ENCODE data around the gene ATP10B.
"Not testable (repeated sequence)": the region's sequence is repeated elsewhere in the genome, so short reads cannot be mapped to it uniquely, and the experiment has no call there.

Gene ATP10B

DNA sequence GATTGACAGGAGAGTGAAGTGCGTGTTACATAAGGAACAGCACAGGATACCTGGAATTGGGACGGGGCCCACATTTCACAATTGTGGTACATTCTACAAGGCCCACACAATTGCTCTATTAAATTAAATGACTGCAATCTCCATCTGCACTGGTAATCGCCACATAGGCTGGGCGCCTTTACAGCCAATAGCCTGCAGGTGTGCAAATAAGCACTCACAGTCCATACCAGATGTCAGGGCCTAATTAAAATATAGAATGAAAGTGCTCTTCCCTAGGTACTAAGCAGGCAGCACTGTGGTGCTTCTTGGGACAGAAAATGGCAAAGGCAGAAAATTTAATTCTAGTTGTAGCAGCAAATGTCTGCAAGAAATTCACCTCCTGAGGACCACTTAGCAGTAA is 82.7 kb downstream of the ATP10B start:
- in situ Hi-C loops (cut with HindIII; ENCODE audit: low sequenced_read_pairs), result loop anchor here (10.0 kb wide), 1 partner anchor 94 kb away; no protein-coding TSS in a partner anchor

DNA sequence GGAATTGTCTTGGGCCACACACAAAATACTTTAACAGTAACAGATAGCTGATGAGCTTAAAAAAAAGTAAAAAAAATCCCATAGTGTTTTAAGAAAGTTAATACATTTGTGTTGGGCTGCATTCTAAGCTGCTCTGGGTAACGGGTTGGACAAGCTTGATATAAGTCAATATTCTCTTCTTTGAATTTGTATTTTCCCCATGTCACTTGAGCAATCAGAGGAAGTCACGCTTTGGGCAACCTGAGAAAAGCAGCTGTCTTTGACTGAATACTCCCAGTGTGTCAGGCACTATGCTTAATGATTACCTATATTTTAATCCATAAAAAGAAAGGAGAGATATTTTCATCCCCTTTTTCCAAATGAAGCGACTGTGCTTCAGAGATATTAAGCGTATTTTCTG is 84.9 kb downstream of the ATP10B start:
- in situ Hi-C loops (cut with HindIII; ENCODE audit: low sequenced_read_pairs), result loop anchor here (10.0 kb wide), 1 partner anchor 92 kb away; no protein-coding TSS in a partner anchor

DNA sequence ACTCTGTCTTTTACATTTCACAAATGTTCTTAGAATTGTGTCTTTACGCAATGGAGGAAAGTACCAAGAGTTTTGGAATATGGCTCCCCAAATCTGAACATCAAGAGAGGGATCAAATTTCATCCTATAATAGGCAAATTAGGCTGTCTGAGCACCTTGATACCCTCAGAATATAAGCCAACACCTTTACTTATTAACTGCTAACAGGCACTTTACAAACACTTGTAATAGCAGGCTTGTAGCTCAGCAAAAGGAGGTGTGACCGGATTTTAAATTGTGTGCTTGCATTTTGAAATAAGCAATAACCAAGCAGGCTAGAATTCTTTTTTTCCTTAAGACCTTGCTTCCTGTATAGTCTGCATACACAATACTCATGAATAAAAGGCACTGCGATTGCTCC is 92.0 kb downstream of the ATP10B start:
- in situ Hi-C loops (cut with HindIII; ENCODE audit: low sequenced_read_pairs), result loop anchor here (10.0 kb wide), 1 partner anchor 85 kb away; no protein-coding TSS in a partner anchor

DNA sequence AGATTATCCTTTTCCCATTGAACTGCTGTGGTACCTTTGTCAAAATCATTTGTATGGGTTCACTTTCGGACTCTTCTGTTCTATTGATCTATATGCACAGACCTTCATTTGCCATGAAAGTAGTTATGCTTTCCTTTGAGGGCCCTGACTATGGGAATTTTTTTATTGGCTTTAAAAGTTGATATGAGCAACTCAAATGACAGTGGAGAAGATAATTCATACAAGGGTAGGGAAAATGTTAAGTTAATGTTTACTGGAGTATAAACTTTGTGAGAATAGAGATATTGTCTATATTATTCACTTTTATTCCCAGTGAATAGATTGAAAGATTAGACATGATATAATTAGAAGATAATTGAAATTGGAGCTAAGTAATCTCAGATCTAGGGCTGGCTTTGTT is 94.8 kb downstream of the ATP10B start:
- in situ Hi-C loops (cut with HindIII; ENCODE audit: low sequenced_read_pairs), result no loop called here

DNA sequence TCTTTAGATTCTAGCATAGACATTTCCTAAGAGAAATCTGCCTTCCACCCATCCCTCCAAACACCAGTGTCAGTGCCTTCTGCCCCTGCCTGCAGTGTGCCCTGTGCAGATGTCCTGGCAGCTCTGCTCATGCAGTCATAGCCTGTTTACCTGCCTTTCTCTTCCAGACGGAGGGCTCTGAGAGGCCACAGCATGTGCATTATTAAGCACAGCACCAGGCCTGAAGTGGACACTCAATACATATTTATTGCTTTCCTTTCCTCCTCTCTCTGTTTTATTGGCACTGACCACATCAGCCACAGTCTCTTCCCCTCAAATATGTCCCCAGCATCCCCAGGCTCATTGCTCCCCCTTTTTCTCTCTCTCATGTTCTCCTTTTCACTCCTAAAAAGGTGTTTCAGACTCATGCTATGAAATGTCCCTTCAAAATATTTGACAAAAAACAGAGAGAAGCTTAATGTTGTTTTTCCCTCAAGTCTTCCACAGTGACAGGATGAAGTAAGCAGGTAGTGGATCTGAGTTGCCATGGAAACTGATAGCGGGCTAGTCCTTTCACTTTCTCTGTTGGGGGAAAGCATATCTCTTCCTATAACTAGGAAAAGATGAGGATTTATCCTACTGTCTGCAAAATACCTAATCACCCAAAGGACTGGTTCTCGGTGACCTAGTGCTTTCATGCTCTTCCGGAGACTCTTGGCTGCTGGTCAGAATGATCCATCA is 100.9 kb downstream of the ATP10B start:
- in situ Hi-C loops (cut with HindIII; ENCODE audit: low sequenced_read_pairs), result no loop called here

DNA sequence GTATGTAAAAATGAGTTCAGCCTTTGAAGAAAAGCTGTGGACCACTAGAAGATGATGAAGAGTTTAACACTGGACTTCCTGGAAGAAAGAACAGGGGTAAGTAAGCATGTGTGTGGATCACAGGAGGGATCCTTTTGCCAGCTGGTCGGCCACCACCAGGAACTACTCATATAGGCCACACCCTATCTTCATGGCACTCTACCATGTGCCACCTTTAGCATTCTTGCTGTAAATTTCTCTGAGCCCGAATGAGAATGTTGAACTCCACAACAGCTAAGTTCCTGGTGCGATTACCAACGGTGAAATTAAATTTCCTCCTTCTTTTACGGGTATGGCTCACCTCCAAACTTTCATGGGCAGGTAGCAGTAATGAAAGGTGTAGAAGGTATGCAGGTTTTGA is 102.3 kb downstream of the ATP10B start:
- in situ Hi-C loops (cut with HindIII; ENCODE audit: low sequenced_read_pairs), result no loop called here

DNA sequence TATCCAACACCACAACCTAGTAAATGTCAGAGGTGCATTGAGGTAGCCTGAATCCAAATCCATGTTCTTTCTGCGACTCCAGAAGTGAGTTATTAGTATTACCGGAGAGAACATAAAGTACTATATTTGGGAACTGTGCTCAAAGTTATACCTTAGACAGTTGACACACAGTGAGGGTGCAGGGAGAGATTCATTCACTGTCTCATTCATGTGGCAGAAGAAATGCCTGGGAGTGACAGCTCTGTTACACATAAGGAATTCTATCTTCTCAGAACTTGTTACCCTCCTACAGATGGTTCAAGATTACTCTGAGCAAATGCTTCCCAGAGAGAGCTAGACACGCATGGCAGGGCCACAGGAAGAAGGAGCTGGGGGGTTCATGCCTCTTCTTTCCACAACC is 103.0 kb downstream of the ATP10B start:
- in situ Hi-C loops (cut with HindIII; ENCODE audit: low sequenced_read_pairs), result no loop called here

DNA sequence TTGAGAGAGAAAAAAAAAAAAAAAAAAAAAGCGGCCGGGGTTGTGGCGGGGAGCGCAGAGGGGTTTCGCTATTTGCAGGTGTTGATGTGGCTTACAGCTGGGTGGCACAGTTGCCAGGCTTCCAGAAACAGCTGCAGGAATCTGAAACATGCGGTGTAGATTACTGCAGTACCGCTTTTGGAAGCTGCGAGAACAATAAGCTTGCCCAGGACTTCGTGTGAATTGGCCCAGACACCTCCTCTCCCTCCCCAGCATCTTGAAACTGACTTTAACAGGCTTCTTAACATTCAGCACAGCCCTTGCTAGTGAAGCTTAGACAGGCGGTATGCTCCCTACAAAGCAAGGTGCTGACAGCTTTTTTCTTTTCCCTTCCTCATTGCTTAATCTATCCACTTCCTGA is 104.0 kb downstream of the ATP10B start:
- in situ Hi-C loops (cut with HindIII; ENCODE audit: low sequenced_read_pairs), result no loop called here

DNA sequence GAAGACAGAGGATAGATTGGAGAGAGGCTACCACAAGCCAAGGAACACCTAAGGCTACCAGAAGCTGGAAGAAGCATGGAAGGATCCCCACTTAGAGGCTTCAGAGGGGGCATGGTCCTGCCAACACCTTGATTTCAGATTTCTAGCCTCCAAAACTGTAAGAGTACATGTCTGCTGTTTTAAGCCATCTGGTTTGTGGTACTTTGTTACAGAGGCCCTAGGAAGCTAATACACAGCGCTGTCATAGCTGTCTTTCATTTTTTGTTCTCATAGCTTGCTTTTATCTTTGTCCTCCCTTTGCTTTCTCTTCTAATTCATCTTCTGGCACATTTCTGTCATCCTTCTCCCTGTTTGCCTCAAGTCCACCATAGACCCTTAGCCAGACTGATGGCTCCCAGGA is 104.5 kb downstream of the ATP10B start:
- in situ Hi-C loops (cut with HindIII; ENCODE audit: low sequenced_read_pairs), result no loop called here

DNA sequence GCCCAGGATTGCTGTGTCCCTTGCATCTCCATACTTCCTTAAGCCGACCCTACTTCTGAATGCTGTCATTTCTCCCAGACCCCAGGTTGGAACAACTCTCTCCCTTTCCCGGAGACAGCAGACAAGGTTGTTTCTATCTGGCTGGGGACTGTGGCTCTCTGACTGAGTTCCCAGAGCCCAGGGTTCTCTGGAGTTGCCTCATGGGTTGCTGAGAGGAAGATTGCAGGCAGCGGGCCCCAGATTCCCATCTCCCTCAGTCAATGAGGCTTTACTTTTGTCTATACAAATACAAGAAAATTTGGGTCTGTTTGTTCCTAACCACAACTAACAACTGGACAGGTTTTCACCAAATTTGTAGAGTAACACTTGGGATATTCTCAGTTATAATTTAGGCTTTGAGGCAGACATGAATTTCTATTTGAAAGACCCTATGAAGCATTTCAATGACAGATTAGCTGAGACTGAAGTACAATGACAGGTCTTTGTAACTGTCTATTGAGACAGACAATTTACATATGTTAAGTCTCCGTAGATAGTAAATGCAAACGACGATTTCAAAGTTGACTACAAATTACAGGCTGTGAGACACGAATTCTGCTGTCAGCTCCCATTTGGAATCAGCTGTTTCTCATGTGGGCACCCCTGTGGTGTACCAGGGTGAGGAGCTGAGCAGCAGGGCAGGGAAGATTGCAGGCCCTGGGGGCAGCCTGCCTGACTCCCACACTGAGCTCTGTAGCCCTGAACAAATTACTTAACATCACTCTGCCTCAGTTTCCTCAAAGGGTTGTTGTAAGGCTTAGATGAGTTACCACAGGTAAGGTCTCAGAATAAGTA is 107.5 kb downstream of the ATP10B start:
- in situ Hi-C loops (cut with HindIII; ENCODE audit: low sequenced_read_pairs), result no loop called here

DNA sequence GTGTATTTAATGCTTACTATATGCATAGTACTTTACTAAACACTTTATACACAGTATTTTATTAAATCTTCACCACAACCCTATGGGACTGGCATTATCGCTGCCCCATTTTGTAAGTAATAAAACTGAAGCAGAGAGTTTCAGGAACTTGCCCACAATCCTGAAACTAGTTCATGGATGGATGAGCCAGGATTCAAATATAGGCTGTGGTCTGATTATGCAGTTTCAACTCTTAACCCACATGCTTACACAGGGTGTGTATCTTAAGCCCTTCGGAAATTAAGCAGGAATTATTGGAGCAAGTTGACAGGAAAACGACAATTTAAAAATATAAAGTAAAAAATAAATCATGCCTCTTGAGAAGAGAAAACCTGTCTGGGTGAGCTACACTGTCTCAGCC is 109.0 kb downstream of the ATP10B start:
- in situ Hi-C loops (cut with HindIII; ENCODE audit: low sequenced_read_pairs), result no loop called here

DNA sequence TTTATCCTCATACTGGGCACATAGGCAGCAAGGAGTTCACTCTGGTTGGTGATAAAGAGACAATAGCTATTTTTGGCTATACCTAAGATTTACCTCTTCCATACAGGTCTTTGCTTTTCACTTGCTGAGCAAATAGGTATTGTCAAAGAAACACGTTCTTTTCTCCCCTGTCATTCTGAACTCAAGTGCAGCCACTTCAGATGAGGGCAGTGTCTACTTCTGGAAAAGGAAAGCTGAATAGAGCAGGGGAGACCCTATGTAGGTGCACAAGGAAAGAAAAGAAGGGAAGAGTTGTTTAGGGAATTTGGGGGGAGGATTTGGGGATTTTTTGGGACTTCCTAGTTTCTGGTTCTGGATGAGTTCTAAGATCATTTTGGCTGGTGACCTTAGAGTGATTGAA is 109.6 kb downstream of the ATP10B start:
- in situ Hi-C loops (cut with HindIII; ENCODE audit: low sequenced_read_pairs), result no loop called here

DNA sequence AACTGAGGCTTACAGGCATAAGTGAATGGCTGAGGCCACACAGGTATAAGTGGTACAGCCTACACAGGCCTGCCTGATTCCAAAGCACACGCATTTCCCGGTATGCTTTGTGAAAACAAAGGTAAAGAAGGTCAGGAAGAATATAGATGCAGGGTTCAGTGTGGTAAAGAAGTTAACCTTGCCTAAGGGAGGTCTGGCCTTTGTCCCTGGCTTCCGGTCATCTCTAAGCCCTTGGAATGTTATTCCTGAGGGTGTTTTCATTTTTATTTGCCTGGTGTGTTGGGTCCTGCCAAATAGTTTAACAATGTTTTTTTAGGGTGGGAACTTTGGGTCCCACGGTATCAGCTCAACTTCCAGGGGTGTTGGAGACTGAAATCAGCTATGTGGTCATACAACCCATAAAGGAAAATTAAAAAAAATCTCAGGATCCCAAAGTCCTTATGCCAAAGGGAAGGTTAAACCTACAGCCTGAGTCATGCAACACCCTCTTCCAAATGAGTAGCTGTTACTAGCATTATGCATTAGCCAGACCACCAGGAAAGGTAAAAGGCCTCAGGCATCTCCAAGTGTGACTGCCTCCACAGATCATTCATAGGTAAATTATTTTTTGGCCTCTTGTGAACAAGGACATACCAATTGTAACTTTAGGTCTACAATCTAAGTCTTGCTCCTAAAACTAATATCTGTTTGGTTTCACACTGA is 124.6 kb downstream of the ATP10B start:
- in situ Hi-C loops (cut with HindIII; ENCODE audit: low sequenced_read_pairs), result no loop called here

DNA sequence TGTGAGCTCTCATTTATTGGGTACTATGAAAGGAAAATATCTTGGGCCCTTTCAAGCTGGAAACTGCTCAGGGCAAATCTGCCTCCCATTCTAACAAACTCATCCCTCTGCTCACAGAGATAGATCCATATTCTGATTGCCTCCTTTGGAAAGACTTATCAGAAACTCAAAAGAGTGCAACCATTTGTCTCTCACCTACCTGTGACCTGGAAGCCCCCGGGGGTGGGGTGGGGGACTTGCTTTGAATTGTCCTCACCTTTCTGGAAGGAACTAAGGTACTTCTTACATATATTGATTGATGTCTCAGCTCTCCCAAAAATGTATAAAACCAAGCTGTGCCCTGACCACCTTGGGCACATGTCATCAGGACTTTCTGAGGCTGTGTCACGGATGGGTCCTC is 125.3 kb downstream of the ATP10B start:
- in situ Hi-C loops (cut with HindIII; ENCODE audit: low sequenced_read_pairs), result no loop called here

DNA sequence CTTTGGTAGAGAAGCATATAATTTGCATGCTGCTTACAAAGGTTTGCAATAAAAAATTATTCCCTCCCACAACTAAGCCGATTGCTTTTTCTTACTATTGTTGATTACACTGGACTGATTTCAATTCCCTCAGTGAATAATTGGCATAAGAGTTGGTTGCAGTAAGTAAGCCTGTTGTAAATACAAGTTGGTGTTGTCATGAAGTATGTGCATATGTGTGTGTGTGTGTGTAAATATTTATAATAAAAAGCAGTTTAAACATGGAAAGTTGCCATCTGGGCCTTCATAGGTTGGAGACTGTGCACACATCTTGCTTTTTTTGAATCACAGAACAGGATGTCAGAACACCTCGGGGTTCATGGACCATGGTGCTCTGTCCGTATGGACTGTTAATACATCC is 131.2 kb downstream of the ATP10B start:
- in situ Hi-C loops (cut with HindIII; ENCODE audit: low sequenced_read_pairs), result no loop called here

DNA sequence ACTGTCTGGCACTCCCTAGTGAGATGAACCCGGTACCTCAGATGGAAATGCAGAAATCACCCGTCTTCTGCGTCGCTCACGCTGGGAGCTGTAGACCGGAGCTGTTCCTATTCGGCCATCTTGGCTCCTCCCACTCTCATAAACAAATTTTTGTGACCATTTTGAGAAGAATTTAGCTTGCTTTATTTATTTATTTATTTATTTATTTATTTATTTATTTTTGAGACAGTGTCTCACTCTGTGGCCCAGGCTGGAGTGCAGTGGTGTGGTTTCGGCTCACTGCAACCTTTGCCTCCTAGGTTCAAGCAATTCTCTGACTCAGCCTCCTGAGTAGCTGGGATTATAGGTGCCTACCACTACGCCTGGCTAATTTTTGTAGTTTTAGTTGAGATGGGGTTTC is 136.5 kb downstream of the ATP10B start:
- in situ Hi-C loops (cut with HindIII; ENCODE audit: low sequenced_read_pairs), result not testable (repeated sequence)

DNA sequence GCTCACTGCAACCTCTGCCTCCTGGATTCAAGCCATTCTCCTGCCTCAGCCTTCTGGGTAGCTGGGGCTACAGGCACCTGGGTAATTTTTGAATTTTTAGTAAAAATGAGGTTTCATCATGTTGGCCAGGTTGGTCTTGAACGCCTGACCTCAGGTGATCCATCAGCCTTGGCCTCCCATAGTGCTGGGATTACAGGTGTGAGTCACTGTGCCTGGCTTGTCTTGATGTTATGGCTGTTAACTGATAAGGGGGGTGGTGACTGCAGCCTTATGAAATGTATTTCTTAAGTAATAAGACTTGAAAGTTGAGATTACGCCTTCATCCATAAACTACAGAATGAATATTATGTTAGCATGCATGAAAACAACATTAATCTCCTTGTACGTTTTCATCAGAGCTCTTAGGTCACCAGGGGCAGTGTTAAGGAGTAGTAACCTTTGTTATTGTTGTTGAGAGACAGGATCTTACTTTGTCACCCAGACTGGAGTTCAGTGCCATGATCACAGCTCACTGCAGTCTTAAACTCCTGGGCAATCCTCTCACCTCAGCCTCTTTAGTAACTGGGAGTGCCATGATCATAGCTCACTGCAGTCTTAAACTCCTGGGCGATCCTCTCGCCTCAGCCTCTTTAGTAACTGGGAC is 148.3 kb downstream of the ATP10B start:
- in situ Hi-C loops (cut with HindIII; ENCODE audit: low sequenced_read_pairs), result no loop called here

DNA sequence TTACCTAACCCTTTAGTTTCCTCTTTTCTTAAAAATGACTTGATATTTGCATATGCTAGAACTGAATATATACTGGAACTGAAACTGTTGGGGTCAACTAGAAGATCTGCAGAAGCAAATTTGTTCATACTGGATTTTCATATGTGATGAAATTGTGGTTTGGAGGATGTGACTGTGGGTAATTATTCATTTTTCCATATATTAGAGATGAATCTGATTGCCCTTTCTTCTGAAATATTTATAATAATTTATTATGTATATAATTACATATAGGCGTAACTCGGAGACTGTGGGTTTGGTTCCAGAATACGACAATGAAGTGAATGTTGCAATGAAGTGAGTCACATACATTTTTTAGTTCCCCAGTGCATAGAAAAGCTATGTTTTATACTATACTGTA is 149.1 kb downstream of the ATP10B start:
- in situ Hi-C loops (cut with HindIII; ENCODE audit: low sequenced_read_pairs), result no loop called here

DNA sequence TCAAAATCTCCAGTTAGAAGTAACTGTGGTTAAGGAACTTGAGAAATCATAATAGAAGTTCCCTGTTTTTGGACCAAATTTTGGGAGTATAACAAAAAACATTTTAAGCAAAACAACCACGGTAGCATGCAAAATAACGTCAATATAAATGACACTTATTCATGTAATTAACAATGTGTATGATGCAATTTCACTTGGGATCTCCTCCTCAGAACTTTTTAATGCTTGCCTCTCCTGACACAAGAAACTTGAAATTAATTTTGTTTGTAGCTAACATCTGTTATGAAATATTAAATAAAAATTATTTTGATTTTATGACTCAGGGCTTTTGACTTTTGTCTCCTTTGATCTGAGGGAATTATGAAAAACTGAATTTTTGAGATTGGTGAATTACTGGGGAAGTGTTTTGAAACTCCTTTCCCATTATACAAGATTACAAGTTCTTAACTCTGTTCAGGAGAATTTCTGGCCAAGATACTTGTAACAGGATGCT is 149.7 kb downstream of the ATP10B start:
- in situ Hi-C loops (cut with HindIII; ENCODE audit: low sequenced_read_pairs), result no loop called here

DNA sequence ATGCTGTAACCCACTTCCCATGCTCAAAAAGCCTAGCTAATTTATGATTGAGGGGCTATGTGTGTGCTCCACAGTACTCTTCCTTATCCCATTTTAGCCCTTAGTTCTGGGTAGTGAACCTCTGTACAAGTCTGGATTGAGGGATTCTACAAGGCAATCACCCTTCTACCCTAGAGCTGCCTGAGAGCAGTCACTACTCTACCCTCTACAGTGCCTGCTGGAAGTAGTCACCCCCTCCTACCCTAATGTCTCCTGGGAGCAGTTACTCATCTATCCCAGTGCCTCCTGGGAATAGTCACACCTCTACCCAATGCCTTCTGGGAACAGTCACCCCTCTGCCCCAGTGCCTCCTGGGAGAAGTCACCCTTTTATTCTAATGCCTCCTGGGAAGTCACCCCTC is 150.6 kb downstream of the ATP10B start:
- in situ Hi-C loops (cut with HindIII; ENCODE audit: low sequenced_read_pairs), result no loop called here

DNA sequence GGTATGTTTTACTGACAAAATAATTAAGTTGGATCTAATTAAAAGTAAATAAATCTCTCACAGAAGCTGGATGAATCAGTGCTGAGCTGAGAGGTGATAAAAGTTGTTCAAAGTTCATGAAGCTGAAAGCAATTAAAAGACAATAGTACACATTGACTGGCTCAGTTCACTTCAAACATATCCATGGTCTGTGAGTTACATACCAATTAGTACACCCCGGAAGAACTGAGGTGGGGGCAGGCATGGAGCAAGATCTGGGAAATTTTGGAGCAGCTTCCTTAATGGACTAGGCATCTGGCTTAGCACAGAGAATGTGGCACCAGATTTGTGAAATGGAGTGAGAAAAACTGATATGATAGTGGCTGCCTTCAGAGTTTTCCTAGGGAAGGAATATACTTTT is 152.7 kb downstream of the ATP10B start:
- in situ Hi-C loops (cut with HindIII; ENCODE audit: low sequenced_read_pairs), result no loop called here
